GM12878 (cell line): Measurements from ENCODE around the gene ACP4. TPM values are rescaled to one million over a fixed set of nuclear protein-coding genes. Genes with fewer than 3 reads are reported as not detected.

Source experiments
- ATAC-seq: fragments of 200-7000 bp; cut with Tn5 transposase; 3 replicates; pipeline ENCODE4 v1.9.1; 2020; ENCODE audit warnings: mild to moderate bottlenecking, moderate library complexity
- BruUV-seq: library from RNA; stranded (reverse); fragments of 400-500 nt; replicated peaks from 2 replicates; lab custom pipeline; 2021; lab: Mats Ljungman, UMichigan
- CTCF ChIA-PET: fragments of 300-600 bp; sonication (Branson Sonifier 250); formaldehyde crosslinking; extraction: SDS; loops from one replicate; lab custom pipeline; 2021; ENCODE audit warnings: inconsistent platforms; lab: Yijun Ruan, JAX
- POLR2A ChIA-PET: fragments of 350-600 bp; formaldehyde crosslinking; extraction: SDS; loops from one replicate; lab custom pipeline; 2021; ENCODE audit warnings: inconsistent platforms; lab: Charles Lee
- RAD21 ChIA-PET: fragments of 300-600 bp; sonication (Branson Sonifier 250); formaldehyde crosslinking; loops from one replicate; lab custom pipeline; 2023; ENCODE audit warnings: antibody characterized with exemption; ENCODE audit not compliant: unreplicated experiment; lab: Charles Lee
- SMC1A ChIA-PET: fragments of 300-600 bp; sonication (Branson Sonifier 250); formaldehyde crosslinking; loops from one replicate; lab custom pipeline; 2023; ENCODE audit not compliant: unreplicated experiment, uncharacterized antibody; lab: Charles Lee
- DNase-seq: peaks from one replicate; pipeline ENCODE4 v3.0.0-alpha.2; 2011; ENCODE audit warnings: low read depth, low spot score
- FAIRE-seq: peaks from 3 replicates; lab custom pipeline; 2011; peaks lifted over from hg19 to GRCh38; lab: Jason Lieb, UNC
- H2AFZ ChIP-seq: 2 replicates; pipeline ENCODE4 v1.6.0; 2011; ENCODE audit warnings: low read depth, low read length, control low read depth; ENCODE audit not compliant: control insufficient read depth
- H3K27ac ChIP-seq: 2 replicates; pipeline ENCODE4 v1.5.1; 2011; ENCODE audit warnings: control low read depth; ENCODE audit not compliant: control insufficient read depth, insufficient read depth
- H3K27me3 ChIP-seq, 2 experiments: replicated peaks in 1 of 2; 2 replicates each; pipeline versions ENCODE4 v1.6.0 to v1.6.1; 2011; ENCODE audit warnings: low read length in 1 of 2; ENCODE audit not compliant: control insufficient read depth in 2 of 2, insufficient read depth in 2 of 2
- H3K36me3 ChIP-seq, 2 experiments: 2 replicates each; pipeline ENCODE4 v1.5.1; 2011; ENCODE audit warnings: low read length in 1 of 2; ENCODE audit not compliant: control insufficient read depth in 2 of 2, insufficient read depth in 2 of 2
- H3K4me1 ChIP-seq: 2 replicates; pipeline ENCODE4 v1.6.1; 2011; ENCODE audit warnings: mild to moderate bottlenecking, low read length, moderate library complexity, mixed read lengths; ENCODE audit not compliant: control insufficient read depth, insufficient read depth
- H3K4me2 ChIP-seq: 2 replicates; pipeline ENCODE4 v1.6.0; 2011; ENCODE audit warnings: control low read depth; ENCODE audit not compliant: control insufficient read depth, insufficient read depth
- H3K4me3 ChIP-seq: fragments of 200-600 bp; sonication (generic); 2 replicates; pipeline ENCODE4 v1.5.1; 2016
- H3K79me2 ChIP-seq: 2 replicates; pipeline ENCODE4 v1.6.0; 2011; ENCODE audit warnings: low read length; ENCODE audit not compliant: control insufficient read depth, insufficient read depth
- H3K9ac ChIP-seq: 2 replicates; pipeline ENCODE4 v1.8.0; 2011; ENCODE audit warnings: low read length, control low read depth, mixed read lengths; ENCODE audit not compliant: control insufficient read depth, insufficient read depth
- H3K9me3 ChIP-seq: replicated peaks from 3 replicates; pipeline ENCODE4 v1.5.1; 2011; ENCODE audit warnings: mild to moderate bottlenecking, low read length; ENCODE audit not compliant: control insufficient read depth, insufficient read depth
- H4K20me1 ChIP-seq: 2 replicates; pipeline ENCODE4 v1.6.0; 2011; ENCODE audit not compliant: control insufficient read depth, insufficient read depth
- ATF7 ChIP-seq: fragments of 450-650 bp; IDR thresholded peaks from 2 replicates; pipeline ENCODE4 v1.6.1; 2016; ENCODE audit warnings: low read depth, mild to moderate bottlenecking
- CHD1 ChIP-seq: IDR thresholded peaks from 2 replicates; pipeline ENCODE4 v1.6.1; 2012; ENCODE audit warnings: low read depth, low read length, improper control_type of control experiment
- CREM ChIP-seq: IDR thresholded peaks from 2 replicates; pipeline ENCODE4 v1.6.1; 2014; ENCODE audit warnings: antibody characterized with exemption, low read depth
- ESRRA ChIP-seq: IDR thresholded peaks from 2 replicates; pipeline ENCODE4 v1.6.1; 2012; ENCODE audit warnings: mild to moderate bottlenecking, low read length, improper control_type of control experiment
- MYB ChIP-seq: fragments of 150-350 bp; IDR thresholded peaks from 2 replicates; pipeline ENCODE4 v1.6.1; 2014; ENCODE audit warnings: mild to moderate bottlenecking, low read depth, low read length, borderline replicate concordance
- NFYA ChIP-seq: IDR thresholded peaks from 2 replicates; pipeline ENCODE4 v1.6.1; 2011; ENCODE audit warnings: low read depth, mild to moderate bottlenecking, low read length, improper control_type of control experiment, borderline replicate concordance
- SREBF2 ChIP-seq: IDR thresholded peaks from 2 replicates; pipeline ENCODE4 v1.6.1; 2012; ENCODE audit warnings: mild to moderate bottlenecking, low read length
- TCF12 ChIP-seq: IDR thresholded peaks from 2 replicates; pipeline ENCODE4 v1.6.1; 2011; ENCODE audit warnings: low read depth, mild to moderate bottlenecking, low read length
- ZBTB4 ChIP-seq: fragments of 450-650 bp; formaldehyde crosslinking; IDR thresholded peaks from 2 replicates; pipeline ENCODE4 v1.4.0; 2022; ENCODE audit warnings: mild to moderate bottlenecking, moderate library complexity
- WGBS: methylation state at CpG from one replicate; pipeline ENCODE4 v1.1.6; 2016; ENCODE audit warnings: low lambda C conversion rate; ENCODE audit not compliant: insufficient replicate concordance, insufficient coverage; ENCODE audit errors: missing lambda C conversion rate; 5-methylcytosine and 5-hydroxymethylcytosine counted together
- in situ Hi-C: fragments of 300-500 bp; cut with MboI; formaldehyde crosslinking; loops from 9 replicates; pipeline ENCODE4 v1.14.3; 2018; ENCODE audit warnings: mixed read lengths
- intact Hi-C: fragments of 100-400 bp; cut with micrococcal nuclease; formaldehyde crosslinking; loops from one replicate; pipeline ENCODE4 v1.14.2; 2022; ENCODE audit not compliant: unreplicated experiment
- polyA plus RNA-seq, 11 experiments: library from polyadenylated mRNA; depleted of rRNA in 4 of 11; unstranded in 6 of 11; stranded (reverse) in 5 of 11; fragments of >200 nt; fragmentation: Nextera tagmentation in 4 of 11; fragmentation: Illumina TruSeq in 1 of 11; extraction: Ambion mirVana in 4 of 11; extraction: Trizol in 1 of 11; gene quantifications; 1 replicate in 1 of 11; 2 replicates in 10 of 11; pipeline versions ENCODE4 v1.2.1 to v1.2.3, GENCODE V29; 2011 to 2016; ENCODE audit warnings: inconsistent platforms in 2 of 11, missing spikeins in 2 of 11, low read depth in 1 of 11
- total RNA-seq, 4 experiments: library from RNA; depleted of rRNA in 3 of 4; stranded (reverse); fragments of >200 nt in 3 of 4; fragmentation: Illumina TruSeq in 1 of 4; extraction: Trizol in 1 of 4; gene quantifications; 2 replicates each; pipeline versions ENCODE4 v1.2.1 to v1.2.3, GENCODE V29; 2013 to 2021
- TF ChIP-seq, protein P1 (sequence below): IDR thresholded peaks from 2 replicates; pipeline ENCODE4 v1.6.1; 2012; ENCODE audit warnings: improper control_type of control experiment, low read depth, low read length; ENCODE audit not compliant: insufficient replicate concordance
- TF ChIP-seq, protein P2 (sequence below): fragments of 450-650 bp; IDR thresholded peaks from 2 replicates; pipeline ENCODE4 v1.6.1; 2017; ENCODE audit warnings: low read depth, mild to moderate bottlenecking, moderate library complexity
- TF ChIP-seq, protein P3 (sequence below): fragments of 450-650 bp; IDR thresholded peaks from 2 replicates; pipeline ENCODE4 v1.6.1; 2016; ENCODE audit warnings: mild to moderate bottlenecking

ACP4 gene
- total and polyA plus RNA-seq, 10 of the 15 experiments (the other 5 are each of a cell fraction or from before 2014, with no cell fraction given), result not detected

DNA sequence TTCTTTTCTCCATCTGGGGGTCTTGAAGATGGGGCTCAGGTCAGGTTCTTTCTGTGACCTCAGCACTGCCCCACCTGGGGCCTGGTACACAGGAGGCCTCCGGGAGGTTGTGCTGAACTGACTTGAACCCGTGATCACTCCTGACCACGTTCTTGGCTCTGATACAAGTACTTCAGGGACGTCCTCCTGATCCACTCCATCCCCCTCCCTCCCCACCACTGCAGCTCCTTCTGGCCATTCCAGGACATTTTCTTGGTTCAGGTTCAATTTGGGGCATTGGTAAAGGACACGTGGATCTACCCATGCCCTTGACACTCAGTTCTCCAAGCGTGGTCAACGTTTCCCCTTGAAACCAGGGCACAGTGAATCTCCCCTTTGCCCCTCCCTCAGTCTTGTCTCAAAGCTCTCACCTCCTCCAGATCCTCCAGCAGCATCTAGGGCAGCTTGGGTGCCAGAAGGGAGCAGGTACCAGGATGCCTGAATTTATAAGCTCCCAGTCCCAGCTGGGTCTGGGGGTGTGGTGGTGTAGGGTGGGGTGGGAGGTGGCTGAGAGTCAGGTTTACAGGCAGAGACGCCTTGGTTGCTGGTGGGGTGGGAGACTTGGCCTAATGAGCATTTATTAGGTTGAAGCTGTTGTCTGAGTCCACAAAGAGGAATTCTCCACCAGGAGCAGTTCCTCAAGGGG lies 43.0 kb downstream of the ACP4 start, which contains the start of gene KLK15:
TSS of gene KLK15 (minus strand) at position 458 of the 685 bp plus-strand sequence. CDS start 2,082 bp downstream, outside the sequence.
- CTCF ChIA-PET, result interaction anchor here (1.1 kb wide), 1 partner anchor 14 kb away, joined by 3 read pairs; no protein-coding TSS in a partner anchor
- H3K27ac ChIP-seq, result no peak within 1 kb of the TSS
- in situ Hi-C loops, result no loop called here
- H3K36me3 ChIP-seq, result no peaks in the 10 kb centered on the region
- SMC1A ChIA-PET, result interaction anchor here (0.8 kb wide), 1 partner anchor 63 kb away, joined by 3 read pairs; no protein-coding TSS in a partner anchor
- H3K9me3 ChIP-seq, result no peaks in the 10 kb centered on the region
- peaks cover 5% of the 10 kb centered on the region; the same call in 1 of the 2 replicates for H3K4me1 ChIP-seq
- H3K4me2 ChIP-seq, result no peak within 1 kb of the TSS
- H3K4me3 ChIP-seq, result no peak within 1 kb of the TSS
- intact Hi-C loops, result no loop called here
- no peak for FAIRE-seq
- H3K79me2 ChIP-seq, result no peaks in the 10 kb centered on the region
- H2AFZ ChIP-seq, result no peak within 1 kb of the TSS
- no peaks in the 10 kb centered on the region for H3K27me3 ChIP-seq
- no peak within 1 kb of the TSS for H3K9ac ChIP-seq
- no TSS peak for BruUV-seq
- H4K20me1 ChIP-seq, result no peaks in the 10 kb centered on the region
- no peak for DNase-seq
- 16% methylated on average over 8 of the region's 8 CpGs for WGBS
- POLR2A ChIA-PET, result no interaction called here
- RAD21 ChIA-PET, result interaction anchor here (1.3 kb wide), 1 partner anchor 89 kb away, joined by 5 read pairs; no protein-coding TSS in a partner anchor
- no peak for ATAC-seq
- TF ChIP-seq, protein P1, sequence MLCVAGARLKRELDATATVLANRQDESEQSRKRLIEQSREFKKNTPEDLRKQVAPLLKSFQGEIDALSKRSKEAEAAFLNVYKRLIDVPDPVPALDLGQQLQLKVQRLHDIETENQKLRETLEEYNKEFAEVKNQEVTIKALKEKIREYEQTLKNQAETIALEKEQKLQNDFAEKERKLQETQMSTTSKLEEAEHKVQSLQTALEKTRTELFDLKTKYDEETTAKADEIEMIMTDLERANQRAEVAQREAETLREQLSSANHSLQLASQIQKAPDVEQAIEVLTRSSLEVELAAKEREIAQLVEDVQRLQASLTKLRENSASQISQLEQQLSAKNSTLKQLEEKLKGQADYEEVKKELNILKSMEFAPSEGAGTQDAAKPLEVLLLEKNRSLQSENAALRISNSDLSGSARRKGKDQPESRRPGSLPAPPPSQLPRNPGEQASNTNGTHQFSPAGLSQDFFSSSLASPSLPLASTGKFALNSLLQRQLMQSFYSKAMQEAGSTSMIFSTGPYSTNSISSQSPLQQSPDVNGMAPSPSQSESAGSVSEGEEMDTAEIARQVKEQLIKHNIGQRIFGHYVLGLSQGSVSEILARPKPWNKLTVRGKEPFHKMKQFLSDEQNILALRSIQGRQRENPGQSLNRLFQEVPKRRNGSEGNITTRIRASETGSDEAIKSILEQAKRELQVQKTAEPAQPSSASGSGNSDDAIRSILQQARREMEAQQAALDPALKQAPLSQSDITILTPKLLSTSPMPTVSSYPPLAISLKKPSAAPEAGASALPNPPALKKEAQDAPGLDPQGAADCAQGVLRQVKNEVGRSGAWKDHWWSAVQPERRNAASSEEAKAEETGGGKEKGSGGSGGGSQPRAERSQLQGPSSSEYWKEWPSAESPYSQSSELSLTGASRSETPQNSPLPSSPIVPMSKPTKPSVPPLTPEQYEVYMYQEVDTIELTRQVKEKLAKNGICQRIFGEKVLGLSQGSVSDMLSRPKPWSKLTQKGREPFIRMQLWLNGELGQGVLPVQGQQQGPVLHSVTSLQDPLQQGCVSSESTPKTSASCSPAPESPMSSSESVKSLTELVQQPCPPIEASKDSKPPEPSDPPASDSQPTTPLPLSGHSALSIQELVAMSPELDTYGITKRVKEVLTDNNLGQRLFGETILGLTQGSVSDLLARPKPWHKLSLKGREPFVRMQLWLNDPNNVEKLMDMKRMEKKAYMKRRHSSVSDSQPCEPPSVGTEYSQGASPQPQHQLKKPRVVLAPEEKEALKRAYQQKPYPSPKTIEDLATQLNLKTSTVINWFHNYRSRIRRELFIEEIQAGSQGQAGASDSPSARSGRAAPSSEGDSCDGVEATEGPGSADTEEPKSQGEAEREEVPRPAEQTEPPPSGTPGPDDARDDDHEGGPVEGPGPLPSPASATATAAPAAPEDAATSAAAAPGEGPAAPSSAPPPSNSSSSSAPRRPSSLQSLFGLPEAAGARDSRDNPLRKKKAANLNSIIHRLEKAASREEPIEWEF, result no peak
- TF ChIP-seq SREBF2 (no peak), CHD1 (no peak), ATF7 (no peak), CREM (no peak), ZBTB4 (no peak), ESRRA (no peak), MYB (no peak), TCF12 (no peak), NFYA (no peak)
- TF ChIP-seq, protein P2, sequence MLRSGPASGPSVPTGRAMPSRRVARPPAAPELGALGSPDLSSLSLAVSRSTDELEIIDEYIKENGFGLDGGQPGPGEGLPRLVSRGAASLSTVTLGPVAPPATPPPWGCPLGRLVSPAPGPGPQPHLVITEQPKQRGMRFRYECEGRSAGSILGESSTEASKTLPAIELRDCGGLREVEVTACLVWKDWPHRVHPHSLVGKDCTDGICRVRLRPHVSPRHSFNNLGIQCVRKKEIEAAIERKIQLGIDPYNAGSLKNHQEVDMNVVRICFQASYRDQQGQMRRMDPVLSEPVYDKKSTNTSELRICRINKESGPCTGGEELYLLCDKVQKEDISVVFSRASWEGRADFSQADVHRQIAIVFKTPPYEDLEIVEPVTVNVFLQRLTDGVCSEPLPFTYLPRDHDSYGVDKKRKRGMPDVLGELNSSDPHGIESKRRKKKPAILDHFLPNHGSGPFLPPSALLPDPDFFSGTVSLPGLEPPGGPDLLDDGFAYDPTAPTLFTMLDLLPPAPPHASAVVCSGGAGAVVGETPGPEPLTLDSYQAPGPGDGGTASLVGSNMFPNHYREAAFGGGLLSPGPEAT, result no peak
- TF ChIP-seq, protein P3, sequence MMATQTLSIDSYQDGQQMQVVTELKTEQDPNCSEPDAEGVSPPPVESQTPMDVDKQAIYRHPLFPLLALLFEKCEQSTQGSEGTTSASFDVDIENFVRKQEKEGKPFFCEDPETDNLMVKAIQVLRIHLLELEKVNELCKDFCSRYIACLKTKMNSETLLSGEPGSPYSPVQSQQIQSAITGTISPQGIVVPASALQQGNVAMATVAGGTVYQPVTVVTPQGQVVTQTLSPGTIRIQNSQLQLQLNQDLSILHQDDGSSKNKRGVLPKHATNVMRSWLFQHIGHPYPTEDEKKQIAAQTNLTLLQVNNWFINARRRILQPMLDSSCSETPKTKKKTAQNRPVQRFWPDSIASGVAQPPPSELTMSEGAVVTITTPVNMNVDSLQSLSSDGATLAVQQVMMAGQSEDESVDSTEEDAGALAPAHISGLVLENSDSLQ, result no peak
